ENCODE measurements around the gene DNAH5.

The DNAH5 gene

DNA sequence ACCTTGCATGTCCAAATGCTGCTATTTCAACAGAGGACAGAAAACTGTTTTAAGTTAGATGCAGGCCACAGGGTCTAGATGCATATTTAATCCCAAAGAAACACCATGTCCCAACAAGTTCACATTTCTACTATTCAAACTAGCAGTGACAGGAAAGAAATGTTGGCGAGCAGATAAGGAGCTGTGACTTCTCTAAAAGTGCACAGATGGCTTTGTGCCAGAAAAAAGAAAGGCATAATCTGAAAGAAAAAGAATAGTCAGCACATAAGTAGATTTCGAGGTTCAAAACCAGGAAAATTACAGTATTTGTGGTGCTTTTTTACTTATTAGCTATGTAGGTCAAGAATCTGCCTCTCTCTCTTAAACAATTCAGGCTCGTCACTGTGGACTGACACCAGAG, 178.3 kb downstream of the DNAH5 start:
- no peak for TF ChIP-seq CTCF (conservative IDR thresholded peaks at IDR 0.05; ENCODE audit: low read depth, low read length)
- Histone ChIP-seq H3K4me3 (IDR thresholded peaks at IDR 0.05; ENCODE audit: insufficient read depth, low read depth, low read length) (no peak overlapping the region), H3K36me3 (ENCODE audit: insufficient read depth) (no peaks in the 10 kb centered on the region), H4K20me1 (ENCODE audit: insufficient read depth) (no peaks in the 10 kb centered on the region), H3K27me3 (ENCODE audit: insufficient read depth, low read depth) (no peaks in the 10 kb centered on the region), H2AFZ (ENCODE audit: low read depth) (no peak overlapping the region), H3K4me1 (ENCODE audit: low read depth, poor library complexity, severe bottlenecking) (no peaks in the 10 kb centered on the region), H3K79me2 (ENCODE audit: insufficient read depth, low read depth) (no peaks in the 10 kb centered on the region), H3K4me2 (no peak overlapping the region), H3K27ac (no peak overlapping the region), H3K9ac (no peak overlapping the region)

- no peak overlapping the region for H3K4me3 ChIP-seq (IDR thresholded peaks at IDR 0.05; ENCODE audit: insufficient read depth, low read depth, low read length)
- H3K4me1 ChIP-seq (ENCODE audit: low read depth, poor library complexity, severe bottlenecking), result no peaks in the 10 kb centered on the region
- H3K36me3 ChIP-seq (ENCODE audit: insufficient read depth), result no peaks in the 10 kb centered on the region
- no peaks in the 10 kb centered on the region for H4K20me1 ChIP-seq (ENCODE audit: insufficient read depth)
- H3K27ac ChIP-seq, result no peak overlapping the region
- no peak overlapping the region for H2AFZ ChIP-seq (ENCODE audit: low read depth)
- no peaks in the 10 kb centered on the region for H3K27me3 ChIP-seq (ENCODE audit: insufficient read depth, low read depth)
- H3K4me2 ChIP-seq, result no peak overlapping the region
- TF ChIP-seq CTCF (conservative IDR thresholded peaks at IDR 0.05; ENCODE audit: low read depth, low read length), result no peak
- no peak overlapping the region for H3K9ac ChIP-seq
- H3K79me2 ChIP-seq (ENCODE audit: insufficient read depth, low read depth), result no peaks in the 10 kb centered on the region
Measured at GRCh38 chr5:13763719-13764118, 180.8 kb downstream of the DNAH5 start.

DNA sequence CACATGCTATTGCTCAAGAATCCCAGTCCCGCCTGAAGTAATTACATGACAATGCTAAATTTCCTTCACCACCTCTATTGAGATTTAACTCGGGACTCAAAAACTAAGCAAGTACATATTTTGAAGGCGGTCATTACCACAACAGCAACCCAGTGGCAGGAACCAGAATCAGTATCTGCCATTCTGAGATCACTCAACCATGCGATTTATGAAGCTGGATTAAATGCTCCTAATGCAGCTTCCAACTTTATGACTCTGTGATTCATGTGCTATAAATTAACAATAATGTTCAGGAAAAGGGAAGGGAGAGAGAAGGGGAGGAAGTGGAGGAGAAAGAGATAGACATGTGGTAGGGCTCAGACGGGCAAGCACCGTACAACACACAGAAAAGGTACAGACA, 194.7 kb downstream of the DNAH5 start:
- Histone ChIP-seq H3K4me3 (IDR thresholded peaks at IDR 0.05; ENCODE audit: insufficient read depth, low read depth, low read length) (no peak overlapping the region), H3K27ac (no peak overlapping the region), H4K20me1 (ENCODE audit: insufficient read depth) (no peaks in the 10 kb centered on the region)

GRCh38 chr5:13746026-13746425, 198.5 kb downstream of the DNAH5 start:
- H3K27ac ChIP-seq, result no peak overlapping the region
- H3K27me3 ChIP-seq (ENCODE audit: insufficient read depth, low read depth), result no peaks in the 10 kb centered on the region
- no peaks in the 10 kb centered on the region for H4K20me1 ChIP-seq (ENCODE audit: insufficient read depth)
- no peaks in the 10 kb centered on the region for H3K36me3 ChIP-seq (ENCODE audit: insufficient read depth)
- no peak overlapping the region for H3K4me3 ChIP-seq (IDR thresholded peaks at IDR 0.05; ENCODE audit: insufficient read depth, low read depth, low read length)
- no peak overlapping the region for H2AFZ ChIP-seq (ENCODE audit: low read depth)
- H3K4me2 ChIP-seq, result no peak overlapping the region
- no peaks in the 10 kb centered on the region for H3K4me1 ChIP-seq (ENCODE audit: low read depth, poor library complexity, severe bottlenecking)
- H3K79me2 ChIP-seq (ENCODE audit: insufficient read depth, low read depth), result no peaks in the 10 kb centered on the region
- H3K9ac ChIP-seq, result no peak overlapping the region
- no peak for TF ChIP-seq CTCF (conservative IDR thresholded peaks at IDR 0.05; ENCODE audit: low read depth, low read length)

More for the DNA sequence above, 194.7 kb downstream of the DNAH5 start:
- TF ChIP-seq CTCF (conservative IDR thresholded peaks at IDR 0.05; ENCODE audit: low read depth, low read length), result no peak
- Histone ChIP-seq H2AFZ (ENCODE audit: low read depth) (no peak overlapping the region), H3K79me2 (ENCODE audit: insufficient read depth, low read depth) (no peaks in the 10 kb centered on the region), H3K9ac (no peak overlapping the region), H3K4me1 (ENCODE audit: low read depth, poor library complexity, severe bottlenecking) (no peaks in the 10 kb centered on the region), H3K4me2 (no peak overlapping the region), H3K27me3 (ENCODE audit: insufficient read depth, low read depth) (no peaks in the 10 kb centered on the region), H3K36me3 (ENCODE audit: insufficient read depth) (no peaks in the 10 kb centered on the region)
